HCT116 (cell line): ENCODE results near the gene SLC39A13. TPM values are rescaled to one million over a fixed set of nuclear protein-coding genes. Genes with fewer than 3 reads are reported as not detected.

ENCODE experiments used
- ATAC-seq: fragments of 200-7000 bp; cut with Tn5 transposase; 2 replicates; pipeline ENCODE4 v1.9.1; 2020; ENCODE audit warnings: mild to moderate bottlenecking, moderate library complexity
- BruUV-seq: library from RNA; stranded (reverse); fragments of 400-500 nt; replicated peaks from 2 replicates; lab custom pipeline; 2021; lab: Mats Ljungman, UMichigan
- CTCF ChIA-PET: fragments of 300-600 bp; sonication (Branson Sonifier 250); formaldehyde crosslinking; loops from one replicate; lab custom pipeline; 2021; ENCODE audit warnings: antibody characterized with exemption; lab: Charles Lee
- POLR2A ChIA-PET: fragments of 300-600, 350-600 bp; sonication (Branson Sonifier 250); formaldehyde crosslinking; loops from one replicate; lab custom pipeline; 2021; ENCODE audit warnings: antibody characterized with exemption; lab: Charles Lee
- RAD21 ChIA-PET, 2 experiments: fragments of 300-600 bp; sonication (Branson Sonifier 250); formaldehyde crosslinking; loops; one replicate each; lab custom pipeline; 2023; ENCODE audit warnings: low total read pairs in 2 of 2; ENCODE audit not compliant: uncharacterized antibody in 2 of 2, unreplicated experiment in 2 of 2, low non-redundant PET in 1 of 2; lab: Charles Lee
- DNase-seq: peaks from one replicate; pipeline ENCODE4 v3.0.0-alpha.2; 2010; ENCODE audit warnings: low read depth, low spot score
- H2AFZ ChIP-seq: fragments of 200-600 bp; shearing (Covaris generic), sonication (generic); 2 replicates; pipeline ENCODE4 v1.6.1; 2017; ENCODE audit warnings: low read depth, mixed run types, mixed read lengths, antibody characterized with exemption, low read length; ENCODE audit not compliant: poor library complexity, severe bottlenecking
- H3K27ac ChIP-seq: 2 replicates; pipeline ENCODE4 v1.5.1; 2012; ENCODE audit warnings: low read depth, low read length
- H3K27me3 ChIP-seq: fragments of 200-600 bp; sonication (generic); 2 replicates; pipeline ENCODE4 v1.6.1; 2016; ENCODE audit warnings: mixed run types, low read length, mixed read lengths; ENCODE audit not compliant: insufficient read depth
- H3K36me3 ChIP-seq, 2 experiments: fragments of 200-500 bp in 1 of 2; fragments of 200-600 bp in 1 of 2; sonication (Bioruptor generic) in 1 of 2; sonication (generic) in 1 of 2; 2 replicates each; pipeline versions ENCODE4 v1.5.1 to v1.6.1; 2014 to 2016; ENCODE audit warnings: low read length in 2 of 2, inconsistent platforms in 1 of 2, mixed read lengths in 1 of 2, mixed run types in 1 of 2; ENCODE audit not compliant: insufficient read depth in 2 of 2, control insufficient read depth in 1 of 2
- H3K4me1 ChIP-seq, 2 experiments: fragments of 200-600 bp in 1 of 2; sonication (generic) in 1 of 2; 2 replicates each; pipeline versions ENCODE4 v1.5.1 to v1.6.1; 2012 to 2017; ENCODE audit warnings: low read length in 2 of 2, inconsistent platforms in 1 of 2, mild to moderate bottlenecking in 1 of 2, mixed read lengths in 1 of 2, mixed run types in 1 of 2, moderate library complexity in 1 of 2; ENCODE audit not compliant: insufficient read depth in 2 of 2, control insufficient read depth in 1 of 2
- H3K4me2 ChIP-seq: fragments of 200-600 bp; sonication (generic); 2 replicates; pipeline ENCODE4 v1.6.1; 2017; ENCODE audit warnings: mixed run types, low read length, mixed read lengths
- H3K4me3 ChIP-seq, 2 experiments: fragments of 200-600 bp in 1 of 2; sonication (generic) in 1 of 2; replicated peaks in 1 of 2; 2 replicates each; pipeline ENCODE4 v1.5.1; 2011 to 2016; ENCODE audit warnings: low read length in 2 of 2, control low read depth in 1 of 2, low read depth in 1 of 2, mild to moderate bottlenecking in 1 of 2, mixed read lengths in 1 of 2, mixed run types in 1 of 2
- H3K79me2 ChIP-seq: fragments of 200-600 bp; sonication (generic); 2 replicates; pipeline ENCODE4 v1.6.1; 2017; ENCODE audit warnings: mild to moderate bottlenecking, mixed run types, low read length, moderate library complexity, mixed read lengths; ENCODE audit not compliant: insufficient read depth
- H3K9ac ChIP-seq: fragments of 200-600 bp; sonication (generic); 2 replicates; pipeline ENCODE4 v1.6.1; 2016; ENCODE audit warnings: low read length, mixed read lengths
- H3K9me2 ChIP-seq: fragments of 200-600 bp; sonication (generic), shearing (Covaris generic); 2 replicates; pipeline ENCODE4 v1.6.1; 2017; ENCODE audit warnings: mixed run types, mild to moderate bottlenecking, moderate library complexity; ENCODE audit not compliant: insufficient read depth
- H3K9me3 ChIP-seq, 2 experiments: fragments of 200-500 bp in 1 of 2; fragments of 200-600 bp in 1 of 2; sonication (Bioruptor generic) in 1 of 2; sonication (generic) in 1 of 2; 2 replicates each; pipeline ENCODE4 v1.6.1; 2014 to 2017; ENCODE audit warnings: low read length in 2 of 2, mixed read lengths in 2 of 2, inconsistent platforms in 1 of 2, low read depth in 1 of 2, mild to moderate bottlenecking in 1 of 2, mixed run types in 1 of 2, moderate library complexity in 1 of 2; ENCODE audit not compliant: control insufficient read depth in 1 of 2, insufficient read depth in 1 of 2
- H4K20me1 ChIP-seq: fragments of 200-600 bp; sonication (generic), shearing (Covaris generic); 2 replicates; pipeline ENCODE4 v1.6.1; 2017; ENCODE audit warnings: mixed run types, mild to moderate bottlenecking, moderate library complexity; ENCODE audit not compliant: insufficient read depth
- EZH2 ChIP-seq: fragments of 200-600 bp; sonication (generic); IDR thresholded peaks from 2 replicates; pipeline ENCODE4 v1.6.1; 2017; ENCODE audit warnings: antibody characterized with exemption, mixed run types
- FOSL1 ChIP-seq: IDR thresholded peaks from 2 replicates; pipeline ENCODE4 v1.6.1; 2012; ENCODE audit warnings: low read depth
- RAD21 ChIP-seq: IDR thresholded peaks from 2 replicates; pipeline ENCODE4 v1.6.1; 2012; ENCODE audit warnings: low read depth, mild to moderate bottlenecking
- SP1 ChIP-seq: IDR thresholded peaks from 2 replicates; pipeline ENCODE4 v1.6.1; 2012; ENCODE audit warnings: low read depth
- SRF ChIP-seq: IDR thresholded peaks from 2 replicates; pipeline ENCODE4 v1.6.1; 2012; ENCODE audit warnings: low read depth
- intact Hi-C: fragments of 100-400 bp; cut with micrococcal nuclease; formaldehyde crosslinking; loops from 2 replicates; pipeline ENCODE4 v1.10.0; 2022
- total RNA-seq: library from RNA; stranded (reverse); gene quantifications from one replicate; pipeline ENCODE4 v1.2.1, GENCODE V29; 2021; ENCODE audit not compliant: unreplicated experiment
- TF ChIP-seq, protein P1 (sequence below): IDR thresholded peaks from 2 replicates; pipeline ENCODE4 v1.6.1; 2011; ENCODE audit warnings: mild to moderate bottlenecking, low read length, moderate library complexity; ENCODE audit not compliant: insufficient replicate concordance; ENCODE audit errors: extremely low read depth

Gene SLC39A13
- total RNA-seq, 1 experiment from 2014 or later, result 23.9 TPM

- TF ChIP-seq SP1, result no peak
- TF ChIP-seq SRF, result no peak
These were observed 19.5 kb upstream of the SLC39A13 start (continued) for GRCh38 chr11:47388697-47389576.

GRCh38 chr11:47389577-47390421, 18.6 kb upstream of the SLC39A13 start:
- Histone ChIP-seq H3K9me3 (no peaks in the 10 kb centered on the region), H3K9me2 (no peaks in the 10 kb centered on the region), H3K4me2 (no peak overlapping the region), H3K4me3 (no peak overlapping the region), H4K20me1 (no peaks in the 10 kb centered on the region), H3K27ac (no peak overlapping the region), H3K4me1 (no peaks in the 10 kb centered on the region), H3K9ac (no peak overlapping the region), H3K36me3 (no peaks in the 10 kb centered on the region), H2AFZ (no peak overlapping the region), H3K79me2 (no peaks in the 10 kb centered on the region), H3K27me3 (no peaks in the 10 kb centered on the region)
- ChIA-PET CTCF (interaction anchor here (1.3 to 1.4 kb wide), 2 partner anchors 13 to 22 kb away, joined by 3 to 4 read pairs; no protein-coding TSS in a partner anchor), RAD21 (no interaction called here), POLR2A (no interaction called here)
- no peak for DNase-seq
- no TSS peak for BruUV-seq
- intact Hi-C loops, result no loop called here
- ATAC-seq, result no peak
- TF ChIP-seq, protein P1, sequence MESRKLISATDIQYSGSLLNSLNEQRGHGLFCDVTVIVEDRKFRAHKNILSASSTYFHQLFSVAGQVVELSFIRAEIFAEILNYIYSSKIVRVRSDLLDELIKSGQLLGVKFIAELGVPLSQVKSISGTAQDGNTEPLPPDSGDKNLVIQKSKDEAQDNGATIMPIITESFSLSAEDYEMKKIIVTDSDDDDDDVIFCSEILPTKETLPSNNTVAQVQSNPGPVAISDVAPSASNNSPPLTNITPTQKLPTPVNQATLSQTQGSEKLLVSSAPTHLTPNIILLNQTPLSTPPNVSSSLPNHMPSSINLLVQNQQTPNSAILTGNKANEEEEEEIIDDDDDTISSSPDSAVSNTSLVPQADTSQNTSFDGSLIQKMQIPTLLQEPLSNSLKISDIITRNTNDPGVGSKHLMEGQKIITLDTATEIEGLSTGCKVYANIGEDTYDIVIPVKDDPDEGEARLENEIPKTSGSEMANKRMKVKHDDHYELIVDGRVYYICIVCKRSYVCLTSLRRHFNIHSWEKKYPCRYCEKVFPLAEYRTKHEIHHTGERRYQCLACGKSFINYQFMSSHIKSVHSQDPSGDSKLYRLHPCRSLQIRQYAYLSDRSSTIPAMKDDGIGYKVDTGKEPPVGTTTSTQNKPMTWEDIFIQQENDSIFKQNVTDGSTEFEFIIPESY, result no peak
- TF ChIP-seq SRF (no peak), FOSL1 (no peak), RAD21 (no peak), EZH2 (no peak), SP1 (no peak)
